IPS-20b (cell line): ENCODE results near the gene ZNF70.

Source experiments
- H3K27ac ChIP-seq: one replicate; pipeline ENCODE4 v1.5.1; 2013; ENCODE audit warnings: low read length
- H3K27me3 ChIP-seq: 2 replicates; pipeline ENCODE4 v1.6.1; 2013; ENCODE audit warnings: mild to moderate bottlenecking, low read length, inconsistent platforms; ENCODE audit not compliant: insufficient read depth
- H3K36me3 ChIP-seq: 2 replicates; pipeline ENCODE4 v1.6.1; 2013; ENCODE audit warnings: low read depth, mild to moderate bottlenecking, inconsistent platforms, low read length, moderate library complexity; ENCODE audit not compliant: insufficient read depth
- H3K4me1 ChIP-seq: 2 replicates; pipeline ENCODE4 v1.6.1; 2013; ENCODE audit warnings: mild to moderate bottlenecking, control low read depth, inconsistent platforms, low read length, moderate library complexity; ENCODE audit not compliant: insufficient read depth
- H3K4me3 ChIP-seq: 2 replicates; pipeline ENCODE4 v1.5.1; 2013; ENCODE audit warnings: mild to moderate bottlenecking, low read length, inconsistent platforms
- H3K9ac ChIP-seq: 2 replicates; pipeline ENCODE4 v1.6.1; 2013; ENCODE audit warnings: low read depth, mild to moderate bottlenecking, inconsistent platforms, low read length, moderate library complexity
- H3K9me3 ChIP-seq: 2 replicates; pipeline ENCODE4 v1.6.1; 2013; ENCODE audit warnings: mild to moderate bottlenecking, low read depth, low read length, inconsistent platforms; ENCODE audit not compliant: insufficient read depth

The ZNF70 gene

GRCh38 chr22:23786261-23786710 lies 35.4 kb upstream of the ZNF70 start:
- no peaks in the 10 kb centered on the region for H3K9me3 ChIP-seq
- H3K27ac ChIP-seq = peak overlapping the region; percentile 50
- peaks cover 12% of the 10 kb centered on the region for H3K4me1 ChIP-seq
- peaks cover 14% of the 10 kb centered on the region for H3K36me3 ChIP-seq
- peak overlapping the region; percentile 97; the same call in 1 of the 2 replicates for H3K9ac ChIP-seq
- H3K27me3 ChIP-seq = no peaks in the 10 kb centered on the region
- peak overlapping the region; percentile 92 for H3K4me3 ChIP-seq

DNA sequence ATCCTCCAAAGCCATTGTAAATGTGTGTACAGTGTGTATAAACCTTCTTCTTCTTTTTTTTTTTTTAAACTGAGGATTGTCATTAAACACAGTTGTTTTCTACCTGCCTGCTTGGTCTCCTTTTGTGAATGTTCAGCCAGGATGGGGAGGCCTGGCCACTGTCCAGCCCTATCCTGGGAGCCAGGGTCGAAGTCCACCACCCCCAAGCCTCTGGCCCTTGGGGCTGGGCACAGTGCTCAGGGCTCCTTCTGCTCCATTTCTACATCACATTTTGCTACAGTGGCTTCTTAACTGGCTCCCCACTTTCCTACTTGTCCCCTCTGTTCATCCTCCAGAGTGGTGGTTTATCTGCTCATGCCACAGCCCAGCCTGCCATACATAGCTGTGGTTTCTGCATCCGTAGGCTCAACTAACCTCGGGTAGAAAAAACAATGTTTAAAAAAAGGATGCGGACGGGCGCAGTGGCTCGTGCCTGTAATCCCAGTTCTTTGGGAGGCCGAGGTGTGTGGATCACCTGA lies 33.4 kb upstream of the ZNF70 start:
- Histone ChIP-seq H3K9me3 (no peaks in the 10 kb centered on the region), H3K4me1 (peaks cover 11% of the 10 kb centered on the region), H3K27me3 (no peaks in the 10 kb centered on the region), H3K27ac (no peak overlapping the region), H3K9ac (no peak overlapping the region), H3K36me3 (peaks cover 3% of the 10 kb centered on the region; the same call in 1 of the 2 replicates), H3K4me3 (no peak overlapping the region)

- Histone ChIP-seq H3K36me3 (no peaks in the 10 kb centered on the region), H3K27ac (no peak overlapping the region), H3K4me3 (no peak overlapping the region), H3K9me3 (no peaks in the 10 kb centered on the region), H3K9ac (no peak overlapping the region), H3K27me3 (no peaks in the 10 kb centered on the region), H3K4me1 (peaks cover 5% of the 10 kb centered on the region; the same call in 1 of the 2 replicates)
Measured at GRCh38 chr22:23783265-23784150, 32.6 kb upstream of the ZNF70 start.

- H3K9ac ChIP-seq = no peak overlapping the region
- no peaks in the 10 kb centered on the region; the same call in 1 of the 2 replicates for H3K4me1 ChIP-seq
- H3K36me3 ChIP-seq = no peaks in the 10 kb centered on the region
- no peak overlapping the region for H3K4me3 ChIP-seq
- no peaks in the 10 kb centered on the region for H3K9me3 ChIP-seq
- H3K27ac ChIP-seq = no peak overlapping the region
- no peaks in the 10 kb centered on the region for H3K27me3 ChIP-seq
Measured at GRCh38 chr22:23782703-23783102, 31.8 kb upstream of the ZNF70 start.

DNA sequence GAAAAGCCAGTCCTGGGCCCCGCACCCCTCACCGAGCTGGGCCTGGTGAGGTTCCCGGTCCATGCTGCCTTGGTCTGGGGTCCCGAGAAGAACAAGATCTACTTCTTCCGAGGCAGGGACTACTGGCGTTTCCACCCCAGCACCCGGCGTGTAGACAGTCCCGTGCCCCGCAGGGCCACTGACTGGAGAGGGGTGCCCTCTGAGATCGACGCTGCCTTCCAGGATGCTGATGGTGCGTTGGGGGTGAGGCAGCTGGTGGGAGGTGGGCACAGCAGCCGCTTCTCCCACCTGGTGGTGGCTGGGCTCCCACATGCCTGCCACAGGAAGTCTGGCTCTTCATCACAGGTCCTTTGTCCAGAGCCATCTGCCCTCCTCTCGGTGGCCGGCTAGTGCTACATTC lies 31.3 kb upstream of the ZNF70 start:
- Histone ChIP-seq H3K4me3 (no peak overlapping the region), H3K4me1 (no peaks in the 10 kb centered on the region; the same call in 1 of the 2 replicates), H3K9me3 (no peaks in the 10 kb centered on the region), H3K9ac (no peak overlapping the region), H3K36me3 (no peaks in the 10 kb centered on the region), H3K27ac (no peak overlapping the region), H3K27me3 (no peaks in the 10 kb centered on the region)

- Histone ChIP-seq H3K36me3 (no peaks in the 10 kb centered on the region), H3K27me3 (no peaks in the 10 kb centered on the region), H3K9me3 (no peaks in the 10 kb centered on the region), H3K4me1 (no peaks in the 10 kb centered on the region; the same call in 1 of the 2 replicates), H3K27ac (no peak overlapping the region), H3K9ac (no peak overlapping the region), H3K4me3 (no peak overlapping the region)
Measured at GRCh38 chr22:23781511-23782183, 30.7 kb upstream of the ZNF70 start.

GRCh38 chr22:23781065-23781464 lies 30.2 kb upstream of the ZNF70 start:
- Histone ChIP-seq H3K4me3 (no peak overlapping the region), H3K9ac (no peak overlapping the region), H3K27ac (no peak overlapping the region), H3K9me3 (no peaks in the 10 kb centered on the region), H3K4me1 (no peaks in the 10 kb centered on the region), H3K36me3 (no peaks in the 10 kb centered on the region), H3K27me3 (no peaks in the 10 kb centered on the region)

DNA sequence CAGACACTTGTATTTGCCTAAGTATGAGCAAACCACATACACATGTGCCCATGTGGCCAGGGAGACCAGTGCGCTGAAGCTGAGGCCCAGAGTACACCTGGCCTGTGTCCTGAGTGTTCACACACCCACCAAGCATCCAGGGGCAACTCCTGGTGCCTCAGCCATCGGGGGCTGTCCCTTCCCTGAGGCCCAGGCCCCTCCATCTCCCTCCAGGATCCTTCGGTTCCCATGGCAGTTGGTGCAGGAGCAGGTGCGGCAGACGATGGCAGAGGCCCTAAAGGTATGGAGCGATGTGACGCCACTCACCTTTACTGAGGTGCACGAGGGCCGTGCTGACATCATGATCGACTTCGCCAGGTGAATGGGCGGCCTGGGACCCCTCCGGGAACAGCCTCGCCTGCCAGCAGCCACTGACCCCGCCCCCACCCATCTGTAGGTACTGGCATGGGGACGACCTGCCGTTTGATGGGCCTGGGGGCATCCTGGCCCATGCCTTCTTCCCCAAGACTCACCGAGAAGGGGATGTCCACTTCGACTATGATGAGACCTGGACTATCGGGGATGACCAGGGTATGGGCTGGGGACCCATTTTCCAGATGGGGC lies 29.3 kb upstream of the ZNF70 start:
- Histone ChIP-seq H3K9ac (no peak overlapping the region), H3K27ac (no peak overlapping the region), H3K36me3 (no peaks in the 10 kb centered on the region), H3K9me3 (no peaks in the 10 kb centered on the region), H3K4me1 (no peaks in the 10 kb centered on the region), H3K4me3 (no peak overlapping the region), H3K27me3 (peaks cover 8% of the 10 kb centered on the region; the same call in 1 of the 2 replicates)

DNA sequence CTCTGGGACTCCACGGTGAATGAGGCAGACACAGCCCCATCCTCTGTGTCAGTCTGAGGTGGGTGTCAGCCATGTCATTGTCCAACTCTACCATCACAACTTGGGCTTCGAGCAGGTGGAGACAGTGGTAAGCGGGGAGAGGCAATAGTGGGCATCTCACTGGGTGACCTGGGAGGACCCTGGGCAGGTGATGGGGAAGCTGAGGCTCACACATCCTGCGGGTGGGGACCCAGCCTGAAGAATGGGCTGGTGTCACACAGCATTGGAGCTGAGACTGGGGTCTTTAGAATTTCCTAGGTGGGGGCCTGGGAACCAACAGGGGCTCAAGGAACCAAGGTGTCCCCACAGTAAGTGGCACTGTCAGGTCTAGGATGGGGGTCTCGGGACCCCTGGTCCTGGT lies 28.8 kb upstream of the ZNF70 start:
- no peaks in the 10 kb centered on the region for H3K4me1 ChIP-seq
- no peak overlapping the region for H3K4me3 ChIP-seq
- no peaks in the 10 kb centered on the region for H3K9me3 ChIP-seq
- no peak overlapping the region for H3K27ac ChIP-seq
- H3K36me3 ChIP-seq = no peaks in the 10 kb centered on the region
- no peak overlapping the region for H3K9ac ChIP-seq
- H3K27me3 ChIP-seq = peaks cover 13% of the 10 kb centered on the region

- no peak overlapping the region for H3K4me3 ChIP-seq
- H3K27me3 ChIP-seq = peaks cover 19% of the 10 kb centered on the region
- no peaks in the 10 kb centered on the region for H3K36me3 ChIP-seq
- no peak overlapping the region for H3K27ac ChIP-seq
- no peaks in the 10 kb centered on the region for H3K4me1 ChIP-seq
- no peak overlapping the region for H3K9ac ChIP-seq
- H3K9me3 ChIP-seq = no peaks in the 10 kb centered on the region
Measured at GRCh38 chr22:23779083-23779482, 28.2 kb upstream of the ZNF70 start.

DNA sequence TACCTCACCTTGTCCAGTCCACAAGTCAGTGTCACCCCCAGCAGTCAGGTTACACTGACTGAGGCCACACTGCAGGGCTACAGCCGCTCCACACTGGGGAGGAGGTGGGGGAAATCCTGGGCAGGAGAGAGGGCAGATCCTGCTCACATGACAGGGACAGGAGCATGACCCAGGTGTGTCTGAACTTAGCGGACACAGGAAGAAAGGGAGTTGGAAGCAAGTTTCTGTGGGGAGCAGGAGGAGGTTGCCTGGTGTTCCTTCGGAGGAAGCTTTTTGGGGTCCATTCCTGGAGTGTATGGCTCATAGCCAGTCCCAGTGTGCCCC lies 27.6 kb upstream of the ZNF70 start:
- Histone ChIP-seq H3K9me3 (no peaks in the 10 kb centered on the region), H3K36me3 (no peaks in the 10 kb centered on the region), H3K27ac (no peak overlapping the region), H3K4me3 (no peak overlapping the region), H3K27me3 (peaks cover 25% of the 10 kb centered on the region), H3K9ac (no peak overlapping the region), H3K4me1 (no peaks in the 10 kb centered on the region)
